PC-9 (cell line): ENCODE results near the gene PRR30. TPM values are rescaled to one million over a fixed set of nuclear protein-coding genes. Genes with fewer than 3 reads are reported as not detected.
A peak's percentile ranks its signal among the peaks of the same experiment; 100 is the strongest.

Experiments
- BruUV-seq: library from RNA; stranded (reverse); fragments of 400-500 nt; replicated peaks from 2 replicates; lab custom pipeline; 2021; lab: Mats Ljungman, UMichigan
- CTCF ChIA-PET: fragments of 300-600 bp; sonication (Branson Sonifier 250); formaldehyde crosslinking; loops from one replicate; lab custom pipeline; 2022; ENCODE audit warnings: antibody characterized with exemption; lab: Charles Lee
- POLR2A ChIA-PET: fragments of 300-600 bp; sonication (Branson Sonifier 250); formaldehyde crosslinking; loops from one replicate; lab custom pipeline; 2022; ENCODE audit warnings: antibody characterized with exemption; ENCODE audit not compliant: unreplicated experiment; lab: Charles Lee
- DNase-seq, 2 experiments: peaks; one replicate each; pipeline versions ENCODE4 v3.0.0 to v3.0.0-alpha.2; 2015 to 2022; ENCODE audit warnings: mixed read lengths in 1 of 2
- H2AFZ ChIP-seq: fragments of 200-600 bp; sonication (generic); 2 replicates; pipeline ENCODE4 v1.8.1; 2017; ENCODE audit warnings: antibody characterized with exemption
- H3F3A ChIP-seq: fragments of 200-600 bp; sonication (generic); 2 replicates; pipeline ENCODE4 v1.8.1; 2017; ENCODE audit warnings: antibody characterized with exemption, mild to moderate bottlenecking, low read depth; ENCODE audit not compliant: insufficient read depth
- H3K27ac ChIP-seq: fragments of 200-600 bp; sonication (generic); 2 replicates; pipeline ENCODE4 v1.6.1; 2016; ENCODE audit warnings: mixed run types
- H3K27me3 ChIP-seq: fragments of 200-600 bp; sonication (generic); 2 replicates; pipeline ENCODE4 v1.6.1; 2016; ENCODE audit warnings: low read depth, mixed run types; ENCODE audit not compliant: insufficient read depth
- H3K36me3 ChIP-seq: fragments of 200-600 bp; sonication (generic); 2 replicates; pipeline ENCODE4 v1.6.1; 2016; ENCODE audit warnings: low read depth, mixed run types
- H3K4me1 ChIP-seq: fragments of 200-600 bp; sonication (generic); replicated peaks from 2 replicates; pipeline ENCODE4 v1.6.1; 2016; ENCODE audit warnings: mixed run types; ENCODE audit not compliant: insufficient read depth
- H3K4me2 ChIP-seq: fragments of 200-600 bp; sonication (generic); 2 replicates; pipeline ENCODE4 v1.6.1; 2017; ENCODE audit warnings: mixed run types
- H3K4me3 ChIP-seq: fragments of 200-600 bp; sonication (generic); 2 replicates; pipeline ENCODE4 v1.6.1; 2016; ENCODE audit warnings: mixed run types
- H3K79me2 ChIP-seq: fragments of 200-600 bp; sonication (generic); 2 replicates; pipeline ENCODE4 v1.6.1; 2017; ENCODE audit warnings: low read depth, mixed run types
- H3K9me2 ChIP-seq: fragments of 200-600 bp; sonication (generic); 2 replicates; pipeline ENCODE4 v1.8.1; 2017; ENCODE audit warnings: mild to moderate bottlenecking; ENCODE audit not compliant: insufficient read depth
- H3K9me3 ChIP-seq: fragments of 200-600 bp; sonication (generic); 2 replicates; pipeline ENCODE4 v1.8.1; 2016; ENCODE audit warnings: low read depth; ENCODE audit not compliant: insufficient read depth
- H4K20me1 ChIP-seq: fragments of 200-600 bp; sonication (generic); 2 replicates; pipeline ENCODE4 v1.8.1; 2017; ENCODE audit not compliant: insufficient read depth
- EZH2 ChIP-seq: fragments of 200-600 bp; sonication (generic); IDR thresholded peaks from 2 replicates; pipeline ENCODE4 v1.8.0; 2017; ENCODE audit warnings: antibody characterized with exemption, low read depth
- intact Hi-C: fragments of 100-400 bp; cut with micrococcal nuclease; formaldehyde crosslinking; loops from one replicate; pipeline ENCODE4 v1.10.0; 2022; ENCODE audit not compliant: unreplicated experiment
- total RNA-seq: library from RNA; stranded (reverse); gene quantifications from 2 replicates; pipeline ENCODE4 v1.2.3, GENCODE V29; 2021
- TF ChIP-seq, protein P1 (sequence below): fragments of 200-600 bp; sonication (generic); conservative IDR thresholded peaks from 2 replicates; pipeline ENCODE4 v1.6.1; 2017; ENCODE audit warnings: mixed run types, antibody characterized with exemption, mild to moderate bottlenecking, moderate library complexity

Gene PRR30
- total RNA-seq, 1 experiment from 2014 or later: not detected

DNA sequence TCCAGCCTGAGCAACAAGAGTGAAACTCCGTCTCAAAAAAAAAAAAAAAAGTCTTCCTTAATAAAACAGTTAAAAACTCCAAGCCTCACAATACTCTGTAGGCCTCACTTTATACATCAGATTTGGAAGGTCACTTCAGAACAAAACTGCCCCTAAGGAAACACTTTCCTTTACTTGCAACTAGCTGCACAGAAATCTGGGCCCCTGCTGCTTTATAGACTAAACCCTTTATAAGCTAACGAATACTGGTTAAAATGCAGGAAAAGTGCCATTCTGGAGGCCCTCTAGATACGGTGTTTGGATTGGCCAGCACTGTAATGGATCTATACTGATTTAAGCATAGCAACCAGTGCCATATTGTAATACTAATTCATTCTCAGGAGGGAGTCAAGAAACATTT lies 14.1 kb downstream of the PRR30 start:
- no peak for DNase-seq
- TF ChIP-seq, protein P1, sequence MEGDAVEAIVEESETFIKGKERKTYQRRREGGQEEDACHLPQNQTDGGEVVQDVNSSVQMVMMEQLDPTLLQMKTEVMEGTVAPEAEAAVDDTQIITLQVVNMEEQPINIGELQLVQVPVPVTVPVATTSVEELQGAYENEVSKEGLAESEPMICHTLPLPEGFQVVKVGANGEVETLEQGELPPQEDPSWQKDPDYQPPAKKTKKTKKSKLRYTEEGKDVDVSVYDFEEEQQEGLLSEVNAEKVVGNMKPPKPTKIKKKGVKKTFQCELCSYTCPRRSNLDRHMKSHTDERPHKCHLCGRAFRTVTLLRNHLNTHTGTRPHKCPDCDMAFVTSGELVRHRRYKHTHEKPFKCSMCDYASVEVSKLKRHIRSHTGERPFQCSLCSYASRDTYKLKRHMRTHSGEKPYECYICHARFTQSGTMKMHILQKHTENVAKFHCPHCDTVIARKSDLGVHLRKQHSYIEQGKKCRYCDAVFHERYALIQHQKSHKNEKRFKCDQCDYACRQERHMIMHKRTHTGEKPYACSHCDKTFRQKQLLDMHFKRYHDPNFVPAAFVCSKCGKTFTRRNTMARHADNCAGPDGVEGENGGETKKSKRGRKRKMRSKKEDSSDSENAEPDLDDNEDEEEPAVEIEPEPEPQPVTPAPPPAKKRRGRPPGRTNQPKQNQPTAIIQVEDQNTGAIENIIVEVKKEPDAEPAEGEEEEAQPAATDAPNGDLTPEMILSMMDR: no peak
- no peak for TF ChIP-seq EZH2
- Histone ChIP-seq H3K36me3 (no peaks in the 10 kb centered on the region), H3K27ac (no peak overlapping the region), H3K4me3 (no peak overlapping the region), H3K4me1 (no peaks in the 10 kb centered on the region), H3K9me2 (no peaks in the 10 kb centered on the region), H3K27me3 (peaks cover 42% of the 10 kb centered on the region), H2AFZ (no peak overlapping the region), H4K20me1 (no peaks in the 10 kb centered on the region), H3K79me2 (no peaks in the 10 kb centered on the region), H3K4me2 (no peak overlapping the region), H3F3A (peaks cover 8% of the 10 kb centered on the region; the same call in 1 of the 2 replicates), H3K9me3 (no peaks in the 10 kb centered on the region)
- ChIA-PET POLR2A (no interaction called here), CTCF (interaction anchor here (0.7 kb wide), 1 partner anchor 24 kb away, joined by 5 read pairs; the partner anchor contains the start of gene TCF23)
- no TSS peak for BruUV-seq
- intact Hi-C loops: no loop called here

GRCh38 chr2:27123302-27124150 lies 15.7 kb downstream of the PRR30 start, which contains the start of gene ABHD1:
Gene ABHD1, plus strand, starts transcription at chr2:27123815. Its CDS starts 134 bp downstream, at chr2:27123949.
- Histone ChIP-seq H3F3A (no peaks in the 10 kb centered on the region), H3K27me3 (peaks cover 49% of the 10 kb centered on the region), H3K36me3 (no peaks in the 10 kb centered on the region), H3K4me3 (peak within 1 kb of the TSS; percentile 59; the same call in 1 of the 2 replicates), H3K79me2 (no peaks in the 10 kb centered on the region), H3K27ac (no peak within 1 kb of the TSS), H2AFZ (peak within 1 kb of the TSS; percentile 75), H3K9me2 (no peaks in the 10 kb centered on the region), H3K9me3 (no peaks in the 10 kb centered on the region), H4K20me1 (no peaks in the 10 kb centered on the region), H3K4me2 (peak within 1 kb of the TSS; percentile 84), H3K4me1 (no peaks in the 10 kb centered on the region)
- POLR2A ChIA-PET: interaction anchor here (0.6 kb wide), 1 partner anchor 11 kb away, joined by 3 read pairs; no protein-coding TSS in a partner anchor
- TF ChIP-seq, protein P1: no peak
- TF ChIP-seq EZH2: no peak
- no TSS peak for BruUV-seq
- CTCF ChIA-PET: interaction anchor here (1.0 kb wide), 1 partner anchor 179 kb away, joined by 3 read pairs; no protein-coding TSS in a partner anchor
- intact Hi-C loops: no loop called here
- DNase-seq: peak in 1 of 2 experiments; percentile 61

- Histone ChIP-seq H3F3A (no peaks in the 10 kb centered on the region), H3K36me3 (no peaks in the 10 kb centered on the region), H3K9me2 (no peaks in the 10 kb centered on the region), H3K4me3 (no peak overlapping the region), H3K9me3 (no peaks in the 10 kb centered on the region), H3K27ac (no peak overlapping the region), H4K20me1 (no peaks in the 10 kb centered on the region), H3K4me1 (no peaks in the 10 kb centered on the region), H2AFZ (no peak overlapping the region), H3K27me3 (peaks cover 53% of the 10 kb centered on the region), H3K4me2 (peak overlapping the region; percentile 84; the same call in 1 of the 2 replicates), H3K79me2 (no peaks in the 10 kb centered on the region)
- TF ChIP-seq, protein P1: no peak
- TF ChIP-seq EZH2: no peak
- BruUV-seq: no TSS peak
- ChIA-PET CTCF (no interaction called here), POLR2A (interaction anchor here (0.6 kb wide), 1 partner anchor 10 kb away, joined by 3 read pairs; no protein-coding TSS in a partner anchor)
- DNase-seq: no peak
- intact Hi-C loops: no loop called here
These were observed 16.4 kb downstream of the PRR30 start for GRCh38 chr2:27122791-27123190.
